H9 (cell line): Measurements from ENCODE around the gene PXK. TPM values are rescaled to one million over a fixed set of nuclear protein-coding genes. Genes with fewer than 3 reads are reported as not detected.

Experiments used
- DNase-seq: peaks from one replicate; pipeline ENCODE4 v3.0.0-alpha.2; 2017
- H2AFZ ChIP-seq: one replicate; pipeline ENCODE4 v1.6.1; 2013; ENCODE audit warnings: mild to moderate bottlenecking, low read length, control low read depth, moderate library complexity
- H2AK5ac ChIP-seq: 2 replicates; pipeline ENCODE4 v1.6.1; 2013; ENCODE audit warnings: low read length, control low read depth, mixed read lengths; ENCODE audit not compliant: insufficient read length
- H2BK120ac ChIP-seq: one replicate; pipeline ENCODE4 v1.6.1; 2013; ENCODE audit warnings: low read depth, mild to moderate bottlenecking, low read length, control low read depth, inconsistent platforms; ENCODE audit not compliant: poor library complexity, severe bottlenecking
- H2BK12ac ChIP-seq: 2 replicates; pipeline ENCODE4 v1.6.1; 2013; ENCODE audit warnings: low read length, control low read depth, mixed read lengths, low read depth; ENCODE audit not compliant: insufficient read length
- H2BK15ac ChIP-seq: 2 replicates; pipeline ENCODE4 v1.6.1; 2013; ENCODE audit warnings: low read depth, low read length, control low read depth
- H2BK20ac ChIP-seq: one replicate; pipeline ENCODE4 v1.6.1; 2013; ENCODE audit warnings: low read depth, mild to moderate bottlenecking, low read length, control low read depth, inconsistent platforms; ENCODE audit not compliant: poor library complexity, severe bottlenecking
- H2BK5ac ChIP-seq: 2 replicates; pipeline ENCODE4 v1.6.1; 2013; ENCODE audit warnings: low read length, control low read depth, mixed read lengths; ENCODE audit not compliant: insufficient read length
- H3K14ac ChIP-seq: 2 replicates; pipeline ENCODE4 v1.6.1; 2013; ENCODE audit warnings: low read length, control low read depth; ENCODE audit not compliant: insufficient read depth
- H3K18ac ChIP-seq: 2 replicates; pipeline ENCODE4 v1.6.1; 2013; ENCODE audit warnings: low read depth, mild to moderate bottlenecking, mixed read lengths, low read length, control low read depth; ENCODE audit not compliant: insufficient read length
- H3K23ac ChIP-seq: 2 replicates; pipeline ENCODE4 v1.6.1; 2013; ENCODE audit warnings: low read length, control low read depth, mixed read lengths, low read depth; ENCODE audit not compliant: insufficient read length
- H3K23me2 ChIP-seq: 2 replicates; pipeline ENCODE4 v1.6.1; 2013; ENCODE audit warnings: low read depth, mild to moderate bottlenecking, mixed read lengths, low read length, control low read depth; ENCODE audit not compliant: insufficient read length, poor library complexity, severe bottlenecking
- H3K27ac ChIP-seq: 2 replicates; pipeline ENCODE4 v1.5.1; 2013; ENCODE audit warnings: low read length, control low read depth, mixed read lengths, low read depth; ENCODE audit not compliant: insufficient read length
- H3K27me3 ChIP-seq: 2 replicates; pipeline ENCODE4 v1.6.1; 2013; ENCODE audit warnings: low read length, control low read depth, inconsistent platforms; ENCODE audit not compliant: insufficient read depth
- H3K4ac ChIP-seq: 2 replicates; pipeline ENCODE4 v1.6.1; 2013; ENCODE audit warnings: low read depth, mild to moderate bottlenecking, control low read depth, inconsistent platforms, low read length, moderate library complexity
- H3K4me1 ChIP-seq: 2 replicates; pipeline ENCODE4 v1.6.1; 2013; ENCODE audit warnings: low read length, control low read depth, inconsistent platforms; ENCODE audit not compliant: insufficient read depth
- H3K4me2 ChIP-seq: 2 replicates; pipeline ENCODE4 v1.6.1; 2013; ENCODE audit warnings: low read length, control low read depth, mixed read lengths; ENCODE audit not compliant: insufficient read length, insufficient read depth
- H3K56ac ChIP-seq: 2 replicates; pipeline ENCODE4 v1.6.1; 2013; ENCODE audit warnings: low read depth, mild to moderate bottlenecking, mixed read lengths, low read length, control low read depth; ENCODE audit not compliant: insufficient read length
- H3K79me1 ChIP-seq: 2 replicates; pipeline ENCODE4 v1.6.1; 2013; ENCODE audit warnings: low read depth, mild to moderate bottlenecking, moderate library complexity, low read length, control low read depth, inconsistent platforms; ENCODE audit not compliant: insufficient read depth, poor library complexity, severe bottlenecking
- H3K79me2 ChIP-seq: 2 replicates; pipeline ENCODE4 v1.6.1; 2013; ENCODE audit warnings: low read length, control low read depth, inconsistent platforms; ENCODE audit not compliant: insufficient read depth
- H3K9ac ChIP-seq: 2 replicates; pipeline ENCODE4 v1.6.1; 2013; ENCODE audit warnings: low read length, control low read depth, mixed read lengths; ENCODE audit not compliant: insufficient read length; ENCODE audit errors: extremely low read depth
- H3K9me3 ChIP-seq: one replicate; pipeline ENCODE4 v1.6.1; 2013; ENCODE audit warnings: low read depth, low read length, inconsistent platforms; ENCODE audit not compliant: control insufficient read depth
- H3T11ph ChIP-seq: one replicate; pipeline ENCODE4 v1.6.1; 2013; ENCODE audit warnings: mild to moderate bottlenecking, low read length, control low read depth, inconsistent platforms
- H4K20me1 ChIP-seq: one replicate; pipeline ENCODE4 v1.6.1; 2013; ENCODE audit not compliant: control insufficient read depth, insufficient read length, insufficient read depth
- H4K5ac ChIP-seq: 2 replicates; pipeline ENCODE4 v1.6.1; 2013; ENCODE audit warnings: low read depth, mild to moderate bottlenecking, mixed read lengths, low read length, control low read depth; ENCODE audit not compliant: insufficient read length
- H4K8ac ChIP-seq: replicated peaks from 2 replicates; pipeline ENCODE4 v1.6.1; 2013; ENCODE audit warnings: low read length, control low read depth, mixed read lengths, low read depth; ENCODE audit not compliant: insufficient read length
- H4K91ac ChIP-seq: 2 replicates; pipeline ENCODE4 v1.6.1; 2013; ENCODE audit warnings: low read depth, mild to moderate bottlenecking, moderate library complexity, mixed read lengths, low read length, control low read depth; ENCODE audit not compliant: insufficient read length
- H3K27ac Mint-ChIP-seq, 3 experiments: 2 replicates in 2 of 3; 3 replicates in 1 of 3; pipeline ENCODE4 v1.8.0; 2020 to 2021; ENCODE audit warnings: mixed read lengths in 3 of 3, mild to moderate bottlenecking in 1 of 3, moderate library complexity in 1 of 3
- H3K27me3 Mint-ChIP-seq: 2 replicates; pipeline ENCODE4 v1.8.0; 2021; ENCODE audit warnings: low read depth, mild to moderate bottlenecking, moderate library complexity, mixed read lengths
- H3K36me3 Mint-ChIP-seq, 3 experiments: 2 replicates in 2 of 3; 3 replicates in 1 of 3; pipeline ENCODE4 v1.8.0; 2020 to 2021; ENCODE audit warnings: low read depth in 3 of 3, mixed read lengths in 3 of 3; ENCODE audit not compliant: insufficient read depth in 1 of 3
- H3K4me1 Mint-ChIP-seq, 2 experiments: 2 replicates each; pipeline ENCODE4 v1.8.0; 2020; ENCODE audit warnings: mixed read lengths in 2 of 2
- H3K4me3 Mint-ChIP-seq, 2 experiments: 2 replicates in 1 of 2; 3 replicates in 1 of 2; pipeline ENCODE4 v1.8.0; 2020 to 2021; ENCODE audit warnings: mild to moderate bottlenecking in 2 of 2, mixed read lengths in 2 of 2, moderate library complexity in 1 of 2
- H3K9me3 Mint-ChIP-seq, 2 experiments: 2 replicates in 1 of 2; 3 replicates in 1 of 2; pipeline ENCODE4 v1.8.0; 2020; ENCODE audit warnings: mild to moderate bottlenecking in 2 of 2, mixed read lengths in 2 of 2, moderate library complexity in 1 of 2
- WGBS: extraction: QIAGEN DNeasy Blood & Tissue Kit; methylation state at CpG from one replicate; pipeline ENCODE4 v1.1.7; 2013; ENCODE audit warnings: missing lambda C conversion rate, low lambda C conversion rate, mixed read lengths; ENCODE audit not compliant: insufficient read length; ENCODE audit errors: extremely low coverage; 5-methylcytosine and 5-hydroxymethylcytosine counted together
- total RNA-seq: library from RNA; stranded (reverse); gene quantifications from 2 replicates; pipeline ENCODE4 v1.2.1, GENCODE V29; 2021
- TF ChIP-seq, protein P1 (sequence below): fragments of 200-600 bp; sonication (generic); conservative IDR thresholded peaks from 3 replicates; pipeline ENCODE4 v1.8.0; 2021; ENCODE audit warnings: antibody characterized with exemption, mild to moderate bottlenecking

PXK gene
- total RNA-seq, 1 experiment from 2014 or later = 3.3 TPM

GRCh38 chr3:58355179-58355578 is 22.5 kb downstream of the PXK start:
- H3T11ph ChIP-seq = no peak overlapping the region
- no peaks in the 10 kb centered on the region for H3K79me2 ChIP-seq
- H3K4me1 ChIP-seq = no peaks in the 10 kb centered on the region
- WGBS = no CpG with 5 or more reads among the region's 8 CpGs
- no peak overlapping the region for H2BK5ac ChIP-seq
- Mint-ChIP-seq H3K27ac (no peak overlapping the region; a peak in 1 of 7 replicates), H3K4me1 (peaks cover 8% of the 10 kb centered on the region in 2 experiments), H3K4me3 (no peak overlapping the region), H3K36me3 (no peaks in the 10 kb centered on the region), H3K27me3 (no peaks in the 10 kb centered on the region), H3K9me3 (no peaks in the 10 kb centered on the region)
- no peak overlapping the region for H3K14ac ChIP-seq
- no peak overlapping the region for H2AFZ ChIP-seq
- TF ChIP-seq, protein P1, sequence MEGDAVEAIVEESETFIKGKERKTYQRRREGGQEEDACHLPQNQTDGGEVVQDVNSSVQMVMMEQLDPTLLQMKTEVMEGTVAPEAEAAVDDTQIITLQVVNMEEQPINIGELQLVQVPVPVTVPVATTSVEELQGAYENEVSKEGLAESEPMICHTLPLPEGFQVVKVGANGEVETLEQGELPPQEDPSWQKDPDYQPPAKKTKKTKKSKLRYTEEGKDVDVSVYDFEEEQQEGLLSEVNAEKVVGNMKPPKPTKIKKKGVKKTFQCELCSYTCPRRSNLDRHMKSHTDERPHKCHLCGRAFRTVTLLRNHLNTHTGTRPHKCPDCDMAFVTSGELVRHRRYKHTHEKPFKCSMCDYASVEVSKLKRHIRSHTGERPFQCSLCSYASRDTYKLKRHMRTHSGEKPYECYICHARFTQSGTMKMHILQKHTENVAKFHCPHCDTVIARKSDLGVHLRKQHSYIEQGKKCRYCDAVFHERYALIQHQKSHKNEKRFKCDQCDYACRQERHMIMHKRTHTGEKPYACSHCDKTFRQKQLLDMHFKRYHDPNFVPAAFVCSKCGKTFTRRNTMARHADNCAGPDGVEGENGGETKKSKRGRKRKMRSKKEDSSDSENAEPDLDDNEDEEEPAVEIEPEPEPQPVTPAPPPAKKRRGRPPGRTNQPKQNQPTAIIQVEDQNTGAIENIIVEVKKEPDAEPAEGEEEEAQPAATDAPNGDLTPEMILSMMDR = no peak
- H3K9ac ChIP-seq = no peak overlapping the region
- no peak overlapping the region for H3K27ac ChIP-seq
- H3K27me3 ChIP-seq = no peaks in the 10 kb centered on the region
- no peaks in the 10 kb centered on the region for H3K79me1 ChIP-seq
- H2BK20ac ChIP-seq = no peak overlapping the region
- no peak overlapping the region for H2AK5ac ChIP-seq
- H4K8ac ChIP-seq = no peak overlapping the region
- no peak overlapping the region for H3K56ac ChIP-seq
- H4K91ac ChIP-seq = no peak overlapping the region
- DNase-seq = no peak
- H2BK12ac ChIP-seq = no peak overlapping the region
- no peak overlapping the region for H2BK120ac ChIP-seq
- no peaks in the 10 kb centered on the region for H3K9me3 ChIP-seq
- no peak overlapping the region for H2BK15ac ChIP-seq
- H4K5ac ChIP-seq = no peak overlapping the region
- H3K23me2 ChIP-seq = no peaks in the 10 kb centered on the region
- H3K23ac ChIP-seq = no peak overlapping the region
- no peak overlapping the region for H3K18ac ChIP-seq
- H3K4ac ChIP-seq = no peak overlapping the region
- no peak overlapping the region for H3K4me2 ChIP-seq
- no peaks in the 10 kb centered on the region for H4K20me1 ChIP-seq
